Lower lobe of right lung (tissue), 2 donors: ENCODE results near the gene ZNF316. TPM values are rescaled to one million over a fixed set of nuclear protein-coding genes. Genes with fewer than 3 reads are reported as not detected.

Source experiments
- ATAC-seq, 2 donors: fragments of 200-7000 bp; cut with Tn5 transposase; one replicate each; pipeline ENCODE4 v1.9.1; 2020 to 2022; ENCODE audit warnings: mild to moderate bottlenecking in 2 of 2, moderate library complexity in 2 of 2
- DNase-seq: peaks from one replicate; pipeline ENCODE4 v3.0.0-alpha.2; 2020
- H3K27ac ChIP-seq: fragments of 200-600 bp; one replicate; pipeline ENCODE4 v1.8.0; 2022
- H3K27me3 ChIP-seq: fragments of 200-600 bp; one replicate; pipeline ENCODE4 v1.8.0; 2022; ENCODE audit warnings: low read depth
- H3K36me3 ChIP-seq: fragments of 200-600 bp; one replicate; pipeline ENCODE4 v1.8.0; 2022; ENCODE audit warnings: mild to moderate bottlenecking
- H3K4me1 ChIP-seq: fragments of 200-600 bp; one replicate; pipeline ENCODE4 v1.8.0; 2022
- H3K4me3 ChIP-seq: fragments of 200-600 bp; one replicate; pipeline ENCODE4 v1.8.0; 2022; ENCODE audit warnings: mild to moderate bottlenecking
- H3K9me3 ChIP-seq: fragments of 200-600 bp; one replicate; pipeline ENCODE4 v1.8.0; 2022
- intact Hi-C: fragments of 100-400 bp; cut with DNase I; formaldehyde crosslinking; loops from one replicate; pipeline ENCODE4 v1.11.0; 2022
- total RNA-seq: library from RNA; stranded (reverse); fragmentation: NEBNext Ultra II Directional; extraction: Animal tissue kit (Norgen Biotek cat#: 25700); gene quantifications from one replicate; pipeline ENCODE4 v1.2.1, GENCODE V29; 2021
- TF ChIP-seq, protein P1 (sequence below): fragments of 200-600 bp; IDR thresholded peaks from one replicate; pipeline ENCODE4 v1.8.0; 2022; ENCODE audit warnings: antibody characterized with exemption, mild to moderate bottlenecking
- donor health status: DM: no; HTN: yes; CAD: no; lungs with severe emphysema.

The ZNF316 gene
- total RNA-seq, 1 donor from 2014 or later: 43.2 TPM

DNA sequence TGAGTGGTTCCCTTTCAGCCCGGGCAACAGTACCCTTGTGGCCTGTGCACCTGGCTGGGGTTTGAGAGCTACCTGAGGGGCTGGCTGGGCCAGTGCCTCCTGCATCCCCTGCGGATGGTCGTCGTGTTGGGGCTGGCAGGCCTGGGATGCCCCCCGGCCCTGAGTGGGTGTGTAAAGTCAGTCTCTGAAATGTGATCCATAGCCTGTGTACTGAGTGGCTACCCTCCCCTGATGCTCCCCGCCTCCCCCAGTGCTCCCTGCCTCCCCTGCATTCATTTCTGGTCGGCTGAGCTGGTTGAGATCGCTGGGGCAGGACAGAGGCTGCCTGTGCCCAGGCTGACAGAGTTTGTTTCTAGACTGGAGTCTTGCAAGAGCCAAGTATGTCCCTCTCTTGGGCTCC lies 9.3 kb downstream of the ZNF316 start:
- no peak for ATAC-seq
- Histone ChIP-seq H3K27ac (no peak overlapping the region), H3K27me3 (no peaks in the 10 kb centered on the region), H3K9me3 (no peaks in the 10 kb centered on the region), H3K4me3 (no peak overlapping the region), H3K36me3 (peaks cover 99% of the 10 kb centered on the region), H3K4me1 (no peaks in the 10 kb centered on the region)
- DNase-seq: no peak
- TF ChIP-seq, protein P1, sequence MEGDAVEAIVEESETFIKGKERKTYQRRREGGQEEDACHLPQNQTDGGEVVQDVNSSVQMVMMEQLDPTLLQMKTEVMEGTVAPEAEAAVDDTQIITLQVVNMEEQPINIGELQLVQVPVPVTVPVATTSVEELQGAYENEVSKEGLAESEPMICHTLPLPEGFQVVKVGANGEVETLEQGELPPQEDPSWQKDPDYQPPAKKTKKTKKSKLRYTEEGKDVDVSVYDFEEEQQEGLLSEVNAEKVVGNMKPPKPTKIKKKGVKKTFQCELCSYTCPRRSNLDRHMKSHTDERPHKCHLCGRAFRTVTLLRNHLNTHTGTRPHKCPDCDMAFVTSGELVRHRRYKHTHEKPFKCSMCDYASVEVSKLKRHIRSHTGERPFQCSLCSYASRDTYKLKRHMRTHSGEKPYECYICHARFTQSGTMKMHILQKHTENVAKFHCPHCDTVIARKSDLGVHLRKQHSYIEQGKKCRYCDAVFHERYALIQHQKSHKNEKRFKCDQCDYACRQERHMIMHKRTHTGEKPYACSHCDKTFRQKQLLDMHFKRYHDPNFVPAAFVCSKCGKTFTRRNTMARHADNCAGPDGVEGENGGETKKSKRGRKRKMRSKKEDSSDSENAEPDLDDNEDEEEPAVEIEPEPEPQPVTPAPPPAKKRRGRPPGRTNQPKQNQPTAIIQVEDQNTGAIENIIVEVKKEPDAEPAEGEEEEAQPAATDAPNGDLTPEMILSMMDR: no peak
- intact Hi-C loops: no loop called here

DNA sequence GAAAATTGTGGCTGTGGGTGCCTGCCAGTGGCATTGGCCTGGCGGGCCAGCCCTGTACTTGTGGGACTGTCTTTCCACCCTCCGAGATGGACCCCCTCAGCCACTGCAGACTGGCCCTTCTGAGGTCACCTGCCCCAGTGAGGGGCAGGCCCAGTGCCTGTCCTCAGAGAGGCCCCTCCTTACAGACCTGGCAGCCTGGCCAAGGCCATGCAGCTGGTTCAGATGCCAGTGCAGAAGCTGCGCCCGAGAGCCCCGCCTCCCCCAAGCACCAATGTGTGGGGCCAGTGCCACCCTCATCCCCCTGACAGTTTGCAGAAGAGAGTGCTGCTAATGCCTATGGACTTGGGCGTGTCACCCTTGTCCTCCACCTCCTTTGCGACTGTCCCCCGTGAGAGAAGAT lies 10.0 kb downstream of the ZNF316 start:
- Histone ChIP-seq H3K4me1 (no peaks in the 10 kb centered on the region), H3K9me3 (peaks cover 3% of the 10 kb centered on the region), H3K4me3 (no peak overlapping the region), H3K27ac (no peak overlapping the region), H3K27me3 (no peaks in the 10 kb centered on the region), H3K36me3 (peaks cover 99% of the 10 kb centered on the region)
- ATAC-seq (no peak), DNase-seq (no peak)
- TF ChIP-seq, protein P1: no peak
- intact Hi-C loops: no loop called here

DNA sequence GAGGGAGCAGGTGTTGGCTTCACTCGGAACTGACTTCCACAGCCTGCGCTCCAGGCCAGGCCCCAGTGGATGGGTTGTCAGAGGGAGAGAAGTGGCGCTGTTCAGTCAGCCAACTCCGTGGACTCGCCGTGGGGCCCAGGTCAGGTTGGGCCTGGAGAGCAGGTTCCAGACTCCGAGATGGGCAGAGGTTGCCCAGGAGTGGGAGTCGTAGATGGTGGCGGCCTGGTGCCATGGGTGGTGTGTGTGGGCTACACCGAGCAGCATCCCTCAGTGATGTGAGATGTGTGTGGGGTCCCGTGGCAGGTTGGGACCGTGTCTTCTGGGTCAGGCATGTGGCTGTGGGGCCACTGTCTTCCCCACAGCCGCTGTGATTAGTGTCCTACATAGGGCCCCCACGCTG lies 10.4 kb downstream of the ZNF316 start:
- Histone ChIP-seq H3K4me3 (no peak overlapping the region), H3K9me3 (peaks cover 6% of the 10 kb centered on the region), H3K36me3 (peaks cover 99% of the 10 kb centered on the region), H3K4me1 (no peaks in the 10 kb centered on the region), H3K27me3 (no peaks in the 10 kb centered on the region), H3K27ac (no peak overlapping the region)
- ATAC-seq (no peak), DNase-seq (no peak)
- intact Hi-C loops: no loop called here
- TF ChIP-seq, protein P1: no peak

DNA sequence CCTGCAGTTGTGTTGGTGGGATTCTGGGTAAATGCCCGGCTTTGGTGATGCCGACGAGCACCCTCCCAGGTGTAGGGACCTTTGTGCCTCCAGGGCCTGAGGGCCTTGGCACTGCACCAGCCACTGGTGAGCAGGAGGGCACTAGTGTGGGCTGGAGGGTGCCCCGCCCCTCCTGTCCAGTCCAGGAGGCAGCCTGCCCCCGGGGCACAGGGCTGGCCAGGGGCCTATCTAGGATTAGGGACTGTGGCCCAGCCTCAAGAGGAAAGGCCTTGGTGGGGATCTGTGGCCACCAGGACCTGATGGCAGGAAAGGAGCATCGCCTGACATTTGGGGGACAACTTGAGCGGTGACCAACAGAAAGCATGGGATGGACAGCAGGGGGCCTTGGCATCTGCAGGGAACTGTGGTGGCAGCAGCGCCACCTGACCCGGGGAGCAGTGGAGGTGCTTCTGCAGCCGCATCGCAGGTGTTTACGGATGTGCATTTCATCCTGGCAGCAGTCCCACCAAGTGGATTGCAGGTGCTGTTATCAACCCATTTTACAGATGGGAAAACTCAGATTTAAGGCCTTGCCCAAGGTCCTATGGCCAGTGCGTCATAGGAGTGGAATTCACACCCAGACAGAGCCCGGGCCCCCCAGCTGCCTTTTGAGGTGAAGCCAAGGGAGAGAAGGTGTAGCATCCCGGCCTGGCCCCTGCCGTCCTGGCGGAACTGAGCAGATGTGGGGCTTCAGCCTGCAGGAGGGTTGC lies 11.1 kb downstream of the ZNF316 start:
- H3K27ac ChIP-seq: no peak overlapping the region

DNA sequence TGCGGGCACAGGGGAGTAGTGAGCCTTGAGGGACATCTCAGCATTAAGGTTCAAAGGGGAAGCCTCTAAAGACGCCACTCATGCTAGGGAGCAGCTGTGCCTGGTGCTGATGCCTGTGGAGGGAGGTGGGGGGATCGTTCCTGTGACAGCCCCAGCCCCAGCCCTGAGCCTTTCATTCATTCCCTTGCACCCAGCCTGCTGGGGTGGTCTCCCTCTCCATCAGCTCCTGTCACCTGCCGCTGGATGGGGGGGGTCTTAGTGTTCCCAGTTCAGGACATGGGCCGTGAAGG lies 11.6 kb downstream of the ZNF316 start:
- Histone ChIP-seq H3K4me3 (no peak overlapping the region), H3K9me3 (peaks cover 6% of the 10 kb centered on the region), H3K4me1 (no peaks in the 10 kb centered on the region), H3K27me3 (no peaks in the 10 kb centered on the region), H3K36me3 (peaks cover 89% of the 10 kb centered on the region), H3K27ac (no peak overlapping the region)
- DNase-seq (no peak), ATAC-seq (no peak)
- intact Hi-C loops: no loop called here
- TF ChIP-seq, protein P1: no peak

More for the DNA sequence above, 11.1 kb downstream of the ZNF316 start:
- TF ChIP-seq, protein P1: no peak
- Histone ChIP-seq H3K4me3 (no peak overlapping the region), H3K4me1 (no peaks in the 10 kb centered on the region), H3K36me3 (peaks cover 94% of the 10 kb centered on the region), H3K27me3 (no peaks in the 10 kb centered on the region), H3K9me3 (peaks cover 6% of the 10 kb centered on the region)
- no peak for DNase-seq
- ATAC-seq: no peak
- intact Hi-C loops: no loop called here
